ENCODE results near the gene SUSD4.
"Not testable (repeated sequence)": the region's sequence is repeated elsewhere in the genome, so short reads cannot be mapped to it uniquely, and the experiment has no call there.

Gene SUSD4, protein sequence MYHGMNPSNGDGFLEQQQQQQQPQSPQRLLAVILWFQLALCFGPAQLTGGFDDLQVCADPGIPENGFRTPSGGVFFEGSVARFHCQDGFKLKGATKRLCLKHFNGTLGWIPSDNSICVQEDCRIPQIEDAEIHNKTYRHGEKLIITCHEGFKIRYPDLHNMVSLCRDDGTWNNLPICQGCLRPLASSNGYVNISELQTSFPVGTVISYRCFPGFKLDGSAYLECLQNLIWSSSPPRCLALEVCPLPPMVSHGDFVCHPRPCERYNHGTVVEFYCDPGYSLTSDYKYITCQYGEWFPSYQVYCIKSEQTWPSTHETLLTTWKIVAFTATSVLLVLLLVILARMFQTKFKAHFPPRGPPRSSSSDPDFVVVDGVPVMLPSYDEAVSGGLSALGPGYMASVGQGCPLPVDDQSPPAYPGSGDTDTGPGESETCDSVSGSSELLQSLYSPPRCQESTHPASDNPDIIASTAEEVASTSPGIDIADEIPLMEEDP

DNA sequence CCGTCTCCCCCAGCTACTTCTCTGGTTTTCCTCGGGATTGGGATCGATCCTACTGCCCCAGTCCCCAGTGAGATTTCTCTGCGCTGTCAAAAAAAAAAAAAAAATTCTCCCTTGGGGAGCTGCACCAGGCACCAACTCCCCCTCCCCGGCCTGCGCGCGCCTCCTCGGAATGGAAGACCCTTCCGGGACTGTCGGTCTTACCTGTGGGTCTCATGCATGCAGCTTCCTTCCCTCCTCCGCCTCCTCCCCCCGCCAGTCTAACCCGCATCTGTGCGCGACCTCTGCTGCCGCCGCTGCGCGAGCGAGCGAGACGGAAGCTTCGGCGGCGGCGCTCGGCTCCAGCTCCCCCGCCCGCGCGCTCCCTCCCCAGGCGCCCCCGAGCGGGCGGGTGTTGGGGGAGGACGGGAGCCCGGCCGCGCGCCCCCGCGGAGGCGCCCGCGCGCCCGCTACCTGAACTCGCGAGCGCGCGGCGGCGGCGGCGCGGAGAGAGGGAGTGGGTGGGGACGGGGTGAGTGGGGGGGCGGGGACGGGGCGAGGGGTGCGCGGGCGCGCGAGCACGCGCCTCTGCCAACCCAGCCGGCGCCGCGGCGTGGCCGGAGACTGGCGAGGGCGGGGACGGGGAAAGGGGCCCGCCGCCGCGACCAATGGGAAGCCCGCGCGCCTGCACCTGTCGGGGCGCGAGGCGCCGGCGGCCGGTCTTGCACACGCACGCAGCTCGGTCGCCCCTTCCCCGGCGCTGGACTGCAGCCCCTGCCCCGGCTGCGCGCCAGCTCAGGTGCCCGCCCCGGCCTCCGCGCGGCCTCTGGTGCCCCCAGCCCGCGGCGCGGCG lies at the start of gene SUSD4:
SUSD4 (minus strand) TSS at position 321 of the 829 bp plus-strand sequence. CDS start 751 bp downstream, outside the sequence.
- no peak for FAIRE-seq

DNA sequence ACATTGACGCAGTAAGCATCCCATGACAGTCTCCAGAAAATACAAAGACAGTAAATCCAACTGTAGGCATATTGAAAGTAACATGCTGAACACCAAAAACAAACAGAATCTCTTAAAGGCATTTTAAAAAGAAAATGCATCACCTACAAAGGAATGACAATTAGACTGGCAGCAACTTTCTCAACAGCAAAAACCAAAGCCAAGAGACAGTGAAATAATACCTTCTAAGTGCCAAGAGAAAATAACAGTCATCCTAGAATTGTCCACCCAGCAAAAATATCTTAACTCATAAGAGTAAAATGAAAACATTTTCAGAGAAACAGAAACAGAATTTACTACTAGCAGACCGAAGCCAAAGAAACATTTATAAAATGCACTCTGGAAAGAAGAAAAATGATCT lies 49.2 kb upstream of the SUSD4 start:
- no peak for FAIRE-seq

DNA sequence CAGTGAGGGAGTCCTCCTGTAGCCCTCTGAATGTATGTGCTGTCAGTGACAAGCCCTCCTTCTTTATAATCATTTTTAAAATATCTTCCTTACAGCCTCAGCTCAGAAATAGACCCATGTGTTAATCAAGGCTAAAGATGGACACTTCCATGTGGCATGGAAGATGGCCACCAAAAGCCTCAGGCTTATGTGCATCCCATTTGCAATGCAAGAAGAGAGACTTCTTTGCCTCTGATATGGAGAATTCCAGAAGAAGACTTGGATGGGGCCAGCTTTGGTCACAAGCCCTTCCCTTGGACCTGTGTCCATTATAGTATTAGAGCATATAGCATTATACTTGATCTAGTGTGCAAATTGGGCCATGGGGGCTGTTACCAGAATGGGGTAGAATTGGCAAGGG lies 47.7 kb upstream of the SUSD4 start:
- FAIRE-seq = no peak

DNA sequence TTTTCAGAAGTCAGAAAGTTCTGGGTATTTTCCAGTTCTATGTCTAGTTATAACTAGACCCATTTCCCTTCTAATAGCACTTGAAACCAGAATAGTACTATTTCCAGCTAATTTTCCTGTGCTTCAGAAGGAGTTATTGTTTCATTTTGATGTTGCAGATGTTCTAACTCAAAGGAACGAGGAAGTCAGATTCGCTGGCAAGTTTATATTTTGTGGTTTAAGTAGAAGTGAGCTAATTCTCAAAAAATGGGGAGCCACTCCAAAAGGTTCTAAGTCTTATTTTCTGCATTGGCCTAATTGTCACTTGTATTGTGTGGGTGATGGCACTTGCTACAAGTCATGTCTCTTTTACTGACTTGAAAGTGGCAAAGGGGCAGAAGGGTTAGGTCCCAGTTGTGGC lies 47.3 kb upstream of the SUSD4 start:
- FAIRE-seq = no peak

DNA sequence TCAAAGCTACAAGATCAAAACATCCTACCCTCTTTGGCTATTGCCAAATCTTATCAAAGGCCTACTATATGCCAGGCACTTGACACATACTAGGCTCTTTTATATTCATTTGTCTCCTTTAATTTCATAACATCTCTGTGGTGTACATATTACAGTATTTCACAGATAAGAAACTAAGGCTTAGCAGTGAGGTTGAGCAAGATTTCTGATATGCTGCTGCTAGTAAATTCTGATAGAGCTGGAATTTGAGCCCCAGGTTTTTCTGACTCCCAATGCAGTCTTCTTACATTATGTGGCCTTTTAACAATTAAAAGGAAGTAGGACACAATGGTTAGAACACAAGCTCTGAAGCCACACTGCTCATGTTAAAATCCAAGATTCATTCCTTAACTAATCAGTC lies 46.1 kb upstream of the SUSD4 start:
- FAIRE-seq = no peak

DNA sequence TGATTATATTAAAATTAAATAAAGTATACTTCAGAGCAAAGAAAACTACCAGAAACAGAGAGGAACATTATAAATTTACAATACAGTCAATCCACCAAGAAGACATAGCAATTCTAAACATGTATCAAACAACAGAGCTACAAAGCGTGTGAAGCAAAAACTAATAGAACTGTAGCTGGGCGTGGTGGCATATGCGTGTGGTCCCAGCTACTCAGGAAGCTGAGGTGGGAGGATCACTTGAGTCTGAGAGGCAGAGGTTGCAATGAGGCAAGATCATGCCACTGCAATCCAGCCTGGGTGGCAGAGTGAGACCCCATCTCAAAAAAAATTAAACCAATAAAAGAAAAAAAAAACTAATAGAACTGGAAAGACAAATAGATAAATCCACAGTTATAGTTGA lies 41.5 kb upstream of the SUSD4 start:
- no peak for FAIRE-seq

DNA sequence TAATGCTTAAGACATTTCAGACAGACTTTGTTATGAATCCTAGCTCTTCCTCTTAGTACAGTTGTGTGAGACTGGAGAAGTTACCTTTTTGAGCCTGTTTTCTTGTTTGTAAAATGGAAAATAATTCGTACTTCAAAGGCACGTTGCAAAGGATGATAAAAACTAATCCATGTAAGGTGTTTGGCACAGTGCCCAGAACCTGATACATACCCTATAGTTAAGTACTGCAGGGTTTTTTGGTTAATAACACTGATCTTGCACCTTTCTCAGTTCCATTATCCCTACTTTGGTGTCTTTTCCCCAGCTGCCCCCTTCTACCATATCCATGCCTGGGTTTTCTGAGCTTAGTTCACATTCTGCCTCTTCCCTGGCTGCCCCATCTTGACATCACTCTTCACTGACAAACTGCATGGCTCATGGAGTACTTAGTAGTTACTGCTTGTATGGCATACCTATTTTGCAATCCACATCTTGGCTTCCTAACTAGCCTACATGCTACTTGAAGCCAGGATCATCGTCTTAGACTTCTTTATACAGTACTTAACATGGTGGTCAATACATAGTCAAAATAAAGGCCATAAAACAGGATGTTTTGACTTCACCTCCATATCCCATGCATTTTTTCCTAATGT lies 39.3 kb upstream of the SUSD4 start:
- FAIRE-seq = no peak

DNA sequence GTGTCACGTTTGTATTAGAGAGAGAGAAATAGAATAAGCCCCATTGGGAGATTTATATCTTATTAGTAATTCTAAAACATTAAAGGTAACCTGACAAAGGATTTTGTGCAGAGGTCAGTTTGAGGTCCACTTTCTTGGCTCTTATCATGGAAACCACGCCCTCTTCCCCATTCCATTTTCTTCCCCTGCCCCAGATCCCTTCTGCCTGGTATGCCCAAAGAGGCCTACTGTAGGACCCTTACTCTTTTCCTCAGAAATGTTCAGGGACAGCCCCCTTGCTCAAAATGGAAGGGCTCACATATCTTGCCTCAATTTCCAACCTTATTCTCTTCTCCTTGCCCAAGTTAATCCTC lies 38.8 kb upstream of the SUSD4 start:
- no peak for FAIRE-seq

DNA sequence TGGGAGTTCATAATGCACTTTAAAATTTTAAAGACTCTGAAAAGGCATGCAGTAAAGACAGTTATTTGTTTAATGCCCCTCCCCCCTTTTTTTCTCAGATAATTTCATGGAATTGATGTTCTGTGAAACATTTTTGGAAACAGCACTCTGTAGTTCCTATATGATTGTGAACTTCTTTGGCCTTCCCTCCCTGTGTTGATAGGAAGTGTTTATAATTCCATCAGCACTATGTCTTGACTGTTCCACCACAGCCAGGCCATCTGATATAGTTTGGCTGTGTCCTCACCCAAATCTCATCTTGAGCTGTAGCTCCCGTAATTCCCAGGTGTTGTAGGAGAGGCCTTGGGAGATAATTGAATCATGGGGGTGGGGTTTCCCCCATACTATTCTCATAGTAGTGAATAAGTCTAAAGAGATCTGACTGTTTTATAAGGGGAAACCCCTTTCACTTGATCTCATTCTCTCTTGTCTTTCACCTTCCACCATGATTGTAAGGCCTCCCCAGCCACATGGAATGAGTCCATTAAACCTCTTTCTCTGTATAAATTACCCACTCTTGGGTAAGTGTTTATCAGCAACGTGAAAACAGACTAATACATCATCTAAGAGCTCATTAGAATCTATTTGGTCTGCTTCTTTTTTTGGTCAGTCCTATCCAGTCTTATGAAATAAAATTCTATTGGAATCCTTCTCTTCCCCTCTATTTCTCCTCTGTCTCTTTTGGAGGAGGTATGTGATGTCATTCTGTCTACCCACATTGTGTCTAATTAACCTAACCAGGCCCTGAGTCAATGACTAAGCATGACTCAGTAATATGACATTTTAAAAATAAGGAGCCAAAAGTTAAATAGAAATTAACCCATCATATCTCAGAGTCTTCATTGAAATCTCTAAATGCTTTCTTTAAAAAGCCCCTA lies 38.2 kb upstream of the SUSD4 start:
- no peak for FAIRE-seq

DNA sequence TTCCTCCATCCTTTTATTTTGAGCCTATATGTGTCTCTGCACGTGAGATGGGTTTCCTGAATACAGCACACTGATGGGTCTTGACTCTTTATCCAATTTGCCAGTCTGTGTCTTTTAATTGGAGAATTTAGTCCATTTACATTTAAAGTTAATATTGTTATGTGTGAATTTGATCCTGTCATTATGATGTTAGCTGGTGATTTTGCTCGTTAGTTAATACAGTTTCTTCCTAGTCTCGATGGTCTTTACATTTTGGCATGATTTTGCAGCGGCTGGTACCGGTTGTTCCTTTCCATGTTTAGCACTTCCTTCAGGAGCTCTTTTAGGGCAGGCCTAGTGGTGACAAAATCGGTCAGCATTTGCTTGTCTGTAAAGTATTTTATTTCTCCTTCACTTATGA lies 35.4 kb upstream of the SUSD4 start:
- not testable (repeated sequence) for FAIRE-seq

DNA sequence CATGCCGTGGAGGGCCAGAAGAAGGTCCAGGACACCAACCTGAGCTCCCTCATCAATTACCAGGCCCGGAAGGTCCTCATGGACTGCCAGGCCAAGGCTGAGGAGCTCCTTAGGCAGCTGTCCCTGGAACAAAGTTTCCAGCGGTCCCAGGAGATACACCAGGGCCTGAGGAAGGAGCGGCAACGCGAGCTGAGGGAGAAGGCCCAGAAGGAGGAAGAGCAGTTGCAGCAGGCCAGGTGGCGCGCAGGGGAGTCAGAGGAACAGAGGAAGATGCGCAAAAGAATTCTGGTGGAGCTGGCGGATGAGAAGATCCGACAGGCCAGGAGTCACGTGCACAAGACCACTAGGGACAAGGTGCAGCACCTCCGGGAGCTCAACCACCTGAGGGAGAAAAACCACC lies 30.7 kb upstream of the SUSD4 start:
- no peak for FAIRE-seq

DNA sequence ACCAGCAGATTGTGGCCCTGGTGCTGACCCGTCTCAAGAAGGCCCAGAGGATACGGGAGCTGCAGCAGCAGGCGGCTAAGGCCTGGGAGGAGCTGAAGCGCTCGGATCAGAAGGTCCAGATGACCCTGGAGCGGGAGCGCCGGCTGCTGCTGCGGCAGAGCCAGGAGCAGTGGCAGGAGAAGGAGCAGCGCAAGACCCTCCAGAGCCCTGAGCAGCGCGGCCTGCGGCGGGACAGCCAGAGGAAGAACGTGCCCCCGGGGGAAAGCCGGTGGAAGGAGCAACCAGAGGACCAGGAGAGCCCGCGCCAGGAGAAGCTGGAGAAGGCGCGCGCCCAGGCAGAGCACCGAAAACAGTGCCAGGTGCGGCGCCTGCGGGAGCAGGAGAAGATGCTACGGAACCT lies 30.3 kb upstream of the SUSD4 start:
- FAIRE-seq = no peak

DNA sequence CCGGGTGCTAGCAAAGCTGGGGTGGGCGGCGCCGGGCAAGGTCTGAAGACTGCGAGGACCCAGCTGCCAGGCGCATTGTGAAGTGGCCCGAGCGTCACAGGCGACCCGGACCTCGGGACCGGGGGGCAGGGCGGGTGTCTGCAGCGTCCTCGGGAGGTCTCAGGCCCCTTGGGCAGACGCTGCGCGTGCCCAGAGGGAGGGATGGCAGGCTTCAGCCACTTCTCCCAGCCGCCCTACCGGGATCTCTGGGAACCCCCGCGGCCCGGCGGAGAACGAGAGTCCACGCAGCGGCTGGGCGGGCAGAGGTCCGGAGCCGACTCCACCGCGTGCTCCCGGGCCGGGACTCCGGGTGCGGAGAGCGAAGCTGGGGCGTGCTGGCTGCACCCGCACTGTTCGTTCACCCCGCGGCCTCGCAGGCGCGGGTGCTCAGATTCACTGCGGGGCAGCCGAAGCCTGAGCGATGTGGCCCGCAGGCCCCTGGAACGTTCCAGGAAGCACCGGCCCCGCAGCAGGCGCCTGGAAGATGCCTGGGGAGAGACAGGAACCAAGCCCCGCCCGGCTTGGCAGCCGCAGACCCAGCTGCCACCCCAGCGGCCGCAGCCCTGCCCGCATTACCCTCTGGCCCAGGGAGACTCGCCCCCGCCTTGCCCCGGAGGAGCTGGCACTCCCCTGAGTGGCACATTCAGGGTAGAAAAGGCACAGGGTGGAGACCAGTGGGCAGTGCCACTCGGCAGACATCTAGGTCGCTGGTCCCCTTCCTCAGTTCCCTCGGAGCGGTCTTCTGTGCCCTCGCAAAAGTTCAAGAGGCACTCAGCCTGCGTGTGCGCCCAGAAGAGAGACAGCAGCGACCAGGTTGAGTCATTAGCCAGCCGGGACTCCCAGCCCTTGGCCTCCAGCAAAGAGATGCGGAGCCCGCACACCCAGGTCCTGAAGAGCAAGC lies 29.6 kb upstream of the SUSD4 start, which contains the start of gene CCDC185:
CCDC185 (plus strand) TSS at position 141 of the 940 bp plus-strand sequence; CDS start at position 202, 61 bp downstream.
- FAIRE-seq = no peak

DNA sequence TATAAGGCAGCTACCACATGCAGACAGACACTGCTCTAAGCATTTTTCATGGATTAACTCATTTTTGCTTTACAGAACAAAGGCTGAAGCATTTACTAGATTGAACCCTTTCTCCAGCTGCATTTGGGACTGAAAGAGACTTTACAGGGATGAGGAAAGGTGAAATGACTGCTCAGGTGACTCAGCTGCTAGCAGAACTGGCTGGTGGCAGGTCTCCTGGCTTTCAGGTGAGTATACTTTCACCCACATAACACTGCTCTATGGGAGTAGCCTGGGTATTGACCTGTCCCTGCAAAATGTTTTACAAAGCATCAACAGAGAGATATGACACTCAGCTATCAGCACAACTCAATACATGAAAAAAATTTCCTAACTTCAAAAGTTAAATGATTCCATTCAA lies 26.6 kb upstream of the SUSD4 start:
- FAIRE-seq = no peak

DNA sequence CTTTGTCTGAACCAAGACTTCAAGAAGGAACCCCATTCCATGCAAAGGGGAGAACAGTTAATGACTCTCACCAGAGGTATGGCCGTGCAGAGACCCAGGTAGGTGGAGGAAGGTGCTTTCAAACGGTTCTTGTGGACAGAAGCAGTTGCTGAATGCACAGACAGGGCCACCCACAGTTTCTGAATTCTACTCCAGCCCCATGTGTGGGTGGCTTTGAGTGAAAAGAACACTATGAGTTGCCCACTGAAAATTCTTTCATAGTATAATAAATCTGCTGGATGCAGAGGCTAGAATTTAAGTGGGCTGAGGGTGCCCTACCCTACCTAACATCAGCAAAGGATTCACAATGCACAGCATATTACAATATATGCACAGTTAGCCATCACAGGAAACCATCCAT lies 22.0 kb upstream of the SUSD4 start:
- FAIRE-seq = no peak

DNA sequence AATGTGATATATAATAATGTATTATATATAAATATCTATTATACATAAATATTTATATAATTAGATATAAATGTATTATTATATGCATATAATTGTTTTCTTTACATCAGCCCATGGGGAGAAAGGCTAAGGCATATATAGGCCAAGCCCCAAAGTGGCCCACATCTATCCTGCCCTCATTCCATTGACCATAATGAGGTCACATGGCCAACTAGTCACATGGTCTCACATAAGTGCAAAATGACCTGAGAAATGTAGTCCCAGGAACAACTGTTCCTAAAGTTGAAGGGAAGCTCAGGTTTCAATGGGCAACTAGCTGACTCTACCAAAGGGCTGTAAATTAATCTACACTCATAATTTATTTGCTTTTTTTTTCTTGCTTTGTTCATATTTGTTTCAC lies 14.8 kb upstream of the SUSD4 start:
- FAIRE-seq = no peak

DNA sequence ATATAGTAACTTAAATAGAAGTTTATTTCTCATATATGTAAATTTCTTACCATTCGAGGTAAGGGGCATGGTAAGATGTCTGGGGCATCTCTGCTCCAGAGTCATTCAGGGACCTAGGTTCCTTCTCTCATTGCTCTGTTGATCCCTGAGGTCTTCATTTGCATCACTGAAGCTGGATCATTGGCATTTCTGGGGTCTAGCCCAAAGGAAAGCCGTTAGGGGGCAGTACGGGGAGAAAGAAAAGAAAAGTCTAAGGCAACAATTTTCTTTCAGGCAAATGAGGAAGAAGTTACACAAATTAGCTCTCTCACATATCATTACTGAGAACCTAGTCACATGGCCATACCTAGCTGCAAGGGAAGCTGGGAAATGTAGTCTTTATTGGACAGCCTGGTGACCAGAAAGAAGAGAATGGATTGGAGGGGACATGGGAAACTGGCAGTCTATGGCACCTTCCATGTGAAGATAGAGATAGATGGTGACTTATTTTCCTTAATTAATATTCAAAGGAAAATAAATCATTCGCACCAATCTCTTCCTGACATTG lies 10.2 kb upstream of the SUSD4 start:
- no peak for FAIRE-seq

DNA sequence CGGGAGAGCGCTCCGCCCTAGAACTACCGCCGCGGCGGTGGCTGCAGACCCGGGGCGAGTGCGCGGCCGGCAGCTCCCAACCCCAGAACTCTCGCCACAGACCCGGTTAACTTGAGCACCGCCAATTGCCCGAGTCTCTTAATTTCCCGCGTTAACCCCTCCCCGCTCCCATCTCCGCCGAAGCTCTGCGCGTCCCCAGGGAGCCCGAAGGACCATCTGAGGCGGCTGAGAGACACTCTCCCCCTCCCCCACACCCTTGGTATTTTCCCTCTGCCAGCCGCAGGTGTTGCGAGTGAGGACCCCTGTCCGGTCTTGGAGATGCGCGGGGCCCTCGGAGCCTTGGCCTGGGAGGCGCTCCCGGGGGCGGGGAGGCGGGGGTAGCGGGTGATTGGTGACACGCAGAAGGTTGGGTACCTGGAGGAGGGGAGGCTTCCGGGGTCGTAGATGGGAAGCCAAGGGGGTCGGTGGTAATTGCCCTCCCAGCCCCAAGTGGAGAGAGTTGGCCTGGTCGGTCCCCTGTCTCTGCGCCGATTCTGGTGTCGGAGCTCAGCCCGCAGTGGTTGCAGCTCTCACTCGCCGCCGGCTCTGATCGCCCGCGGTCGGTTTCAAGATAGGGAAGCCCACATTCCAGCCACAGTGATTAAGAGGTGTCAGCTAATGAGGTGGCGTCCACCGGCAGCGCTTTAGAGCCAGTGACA lies 858 bp upstream of the SUSD4 start:
- no peak for FAIRE-seq

DNA sequence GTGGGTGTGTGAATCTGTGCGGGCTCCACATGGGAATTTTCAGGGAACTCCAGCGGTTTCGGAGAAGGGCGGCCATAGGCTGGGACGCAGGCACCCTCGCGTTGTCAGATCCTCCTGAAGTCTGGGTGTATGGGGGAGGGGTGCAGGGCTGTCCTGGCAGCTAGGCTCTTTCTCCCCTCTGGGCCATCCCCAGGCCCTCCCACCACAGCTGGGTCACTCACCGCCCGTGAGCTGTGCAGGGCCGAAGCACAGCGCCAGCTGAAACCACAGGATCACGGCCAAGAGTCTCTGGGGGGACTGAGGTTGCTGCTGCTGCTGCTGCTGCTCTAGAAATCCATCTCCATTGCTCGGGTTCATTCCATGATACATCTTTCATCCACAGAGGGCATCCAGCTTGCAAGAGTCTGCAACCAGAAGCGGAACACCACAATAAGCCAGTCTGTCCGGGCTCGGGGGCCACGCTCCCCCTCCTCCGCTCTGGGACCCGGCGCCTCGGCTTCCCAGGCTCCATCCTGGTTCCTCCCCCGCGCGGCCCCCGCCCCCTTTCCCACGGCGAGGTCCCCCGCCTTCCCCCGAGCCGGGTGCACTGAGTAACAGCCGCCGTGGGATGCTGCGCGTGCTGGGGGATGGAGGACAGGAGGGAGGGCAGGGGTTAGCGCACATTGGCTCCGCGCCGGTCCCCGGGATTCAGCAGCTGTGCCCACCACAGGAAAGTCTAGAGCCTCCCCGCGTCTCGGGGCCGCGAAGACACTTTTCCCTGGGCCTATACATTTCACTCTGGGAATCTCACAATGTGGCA lies 720 bp downstream of the SUSD4 start:
- no peak for FAIRE-seq

All from A204.1 (cell line).